ENCODE measurements around the gene WIPF3.

The WIPF3 gene

GRCh38 chr7:29892231-29892630, 85.9 kb downstream of the WIPF3 start:
- H3K4me3 ChIP-seq (replicated peaks; ENCODE audit: insufficient read depth, low read length) = no peak overlapping the region
- TF ChIP-seq REST (IDR thresholded peaks at IDR 0.05; ENCODE audit: insufficient replicate concordance, low read depth) (no peak), POLR2AphosphoS5 (IDR thresholded peaks at IDR 0.05; ENCODE audit: low read depth) (no peak), CTCF (IDR thresholded peaks at IDR 0.05; ENCODE audit: insufficient read depth, low read length) (no peak), SPI1 (IDR thresholded peaks at IDR 0.05; ENCODE audit: borderline replicate concordance, low read depth) (no peak), GABPA (IDR thresholded peaks at IDR 0.05; ENCODE audit: low read depth) (no peak)
- DNase-seq (ENCODE audit: low read depth in 1 of 2, low spot score in 1 of 2) = no peak
- no peaks in the 10 kb centered on the region for H3K27me3 ChIP-seq (ENCODE audit: insufficient read depth, poor library complexity, severe bottlenecking)
- no peak overlapping the region for H3K27ac ChIP-seq (replicated peaks)

GRCh38 chr7:29893351-29893965, 87.2 kb downstream of the WIPF3 start:
- no peaks in the 10 kb centered on the region for H3K27me3 ChIP-seq (ENCODE audit: insufficient read depth, poor library complexity, severe bottlenecking)
- no peak overlapping the region for H3K4me3 ChIP-seq (replicated peaks; ENCODE audit: insufficient read depth, low read length)
- no peak for DNase-seq (ENCODE audit: low read depth in 1 of 2, low spot score in 1 of 2)
- no peak for TF ChIP-seq REST (IDR thresholded peaks at IDR 0.05; ENCODE audit: insufficient replicate concordance, low read depth)
- no peak for TF ChIP-seq CTCF (IDR thresholded peaks at IDR 0.05; ENCODE audit: insufficient read depth, low read length)
- TF ChIP-seq SPI1 (IDR thresholded peaks at IDR 0.05; ENCODE audit: borderline replicate concordance, low read depth) = no peak
- no peak for TF ChIP-seq GABPA (IDR thresholded peaks at IDR 0.05; ENCODE audit: low read depth)
- TF ChIP-seq POLR2AphosphoS5 (IDR thresholded peaks at IDR 0.05; ENCODE audit: low read depth) = no peak
- no peak overlapping the region for H3K27ac ChIP-seq (replicated peaks)

GRCh38 chr7:29894256-29894655, 87.9 kb downstream of the WIPF3 start:
- Histone ChIP-seq H3K27ac (replicated peaks) (no peak overlapping the region), H3K4me3 (replicated peaks; ENCODE audit: insufficient read depth, low read length) (no peak overlapping the region), H3K27me3 (ENCODE audit: insufficient read depth, poor library complexity, severe bottlenecking) (no peaks in the 10 kb centered on the region)
- no peak for TF ChIP-seq POLR2AphosphoS5 (IDR thresholded peaks at IDR 0.05; ENCODE audit: low read depth)
- TF ChIP-seq GABPA (IDR thresholded peaks at IDR 0.05; ENCODE audit: low read depth) = no peak
- TF ChIP-seq REST (IDR thresholded peaks at IDR 0.05; ENCODE audit: insufficient replicate concordance, low read depth) = no peak
- TF ChIP-seq CTCF (IDR thresholded peaks at IDR 0.05; ENCODE audit: insufficient read depth, low read length) = no peak
- no peak for TF ChIP-seq SPI1 (IDR thresholded peaks at IDR 0.05; ENCODE audit: borderline replicate concordance, low read depth)
- no peak for DNase-seq (ENCODE audit: low read depth in 1 of 2, low spot score in 1 of 2)

All from HL-60 (cell line).